ENCODE data around the gene NPAS2. TPM values are rescaled to one million over a fixed set of nuclear protein-coding genes. Genes with fewer than 3 reads are reported as not detected.

NPAS2 gene
- total RNA-seq, 1 experiment from 2014 or later: 20.4 TPM

DNA sequence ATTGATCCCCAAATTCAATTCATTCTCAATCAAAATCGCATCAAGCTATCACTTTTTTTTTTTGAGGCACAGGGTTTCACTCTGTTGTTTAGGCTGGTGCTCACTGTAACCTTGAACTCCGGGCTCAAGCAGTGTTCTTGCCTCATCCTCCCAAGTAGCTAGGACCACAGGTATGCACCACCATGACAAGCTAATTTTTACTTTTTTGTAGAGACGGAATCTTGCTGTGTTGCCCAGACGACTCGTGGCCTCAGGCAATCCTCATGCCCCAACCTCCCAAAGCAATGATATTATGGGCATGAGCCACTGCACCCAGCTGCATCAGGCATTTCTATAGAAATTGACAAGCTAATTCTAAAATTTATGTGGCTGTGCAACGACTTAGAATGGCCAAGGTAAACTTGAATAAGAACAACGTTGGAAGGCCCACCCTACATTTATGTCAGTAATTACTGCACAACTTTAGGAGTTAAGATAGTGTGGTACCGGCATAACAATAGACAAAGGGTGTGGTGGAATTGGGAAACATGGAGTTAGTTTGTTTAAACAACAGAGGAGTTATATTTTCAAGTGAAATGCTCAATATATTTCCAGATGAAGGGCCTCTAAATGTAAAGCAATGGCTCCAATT lies 78.2 kb downstream of the NPAS2 start:
- no peak overlapping the region for H3K4me2 ChIP-seq (ENCODE audit: low read length)
- H3K9ac ChIP-seq (ENCODE audit: low read length): no peak overlapping the region
- H3K79me2 ChIP-seq (ENCODE audit: insufficient read depth, low read length): no peaks in the 10 kb centered on the region
- no peak for ATAC-seq
- H3K27me3 ChIP-seq (ENCODE audit: insufficient read depth, low read length): no peaks in the 10 kb centered on the region
- TF ChIP-seq ELF1 (IDR thresholded peaks at IDR 0.05; ENCODE audit: borderline replicate concordance, low read depth): no peak
- no peaks in the 10 kb centered on the region for H4K20me1 ChIP-seq (ENCODE audit: insufficient read depth)
- H2AFZ ChIP-seq (ENCODE audit: low read depth, low read length, poor library complexity, severe bottlenecking): no peak overlapping the region
- H3K27ac ChIP-seq (ENCODE audit: low read depth, low read length): no peak overlapping the region
- no TSS peak for BruUV-seq (replicated peaks)
- no peaks in the 10 kb centered on the region; a peak in 1 of 4 replicates for H3K36me3 ChIP-seq (ENCODE audit: control insufficient read depth in 1 of 2, insufficient read depth in 2 of 2, low read length in 2 of 2)
- no peak overlapping the region for H3K4me3 ChIP-seq (replicated peaks in 1 of 2; ENCODE audit: low read depth in 1 of 2, low read length in 2 of 2)
- intact Hi-C loops (cut with micrococcal nuclease): no loop called here
- DNase-seq (ENCODE audit: low read depth, low spot score): no peak
- no peaks in the 10 kb centered on the region for H3K9me3 ChIP-seq (ENCODE audit: control insufficient read depth in 1 of 2, insufficient read depth in 1 of 2, low read depth in 1 of 2, low read length in 2 of 2)
- ChIA-PET RAD21 (ENCODE audit: low non-redundant PET in 1 of 2, low total read pairs in 2 of 2, uncharacterized antibody in 2 of 2, unreplicated experiment in 2 of 2) (no interaction called here), CTCF (no interaction called here), POLR2A (no interaction called here)
- H3K9me2 ChIP-seq (ENCODE audit: insufficient read depth): no peaks in the 10 kb centered on the region
- peaks cover 52 to 61% of the 10 kb centered on the region in 2 experiments for H3K4me1 ChIP-seq (ENCODE audit: control insufficient read depth in 1 of 2, insufficient read depth in 2 of 2, low read length in 2 of 2)

- TF ChIP-seq CEBPB (IDR thresholded peaks at IDR 0.05; ENCODE audit: low read depth): no peak
- Histone ChIP-seq H3K9me2 (ENCODE audit: insufficient read depth) (no peaks in the 10 kb centered on the region), H3K9me3 (ENCODE audit: control insufficient read depth in 1 of 2, insufficient read depth in 1 of 2, low read depth in 1 of 2, low read length in 2 of 2) (no peaks in the 10 kb centered on the region), H3K4me2 (ENCODE audit: low read length) (no peak overlapping the region), H3K4me3 (replicated peaks in 1 of 2; ENCODE audit: low read depth in 1 of 2, low read length in 2 of 2) (no peak overlapping the region), H3K79me2 (ENCODE audit: insufficient read depth, low read length) (no peaks in the 10 kb centered on the region), H3K36me3 (ENCODE audit: control insufficient read depth in 1 of 2, insufficient read depth in 2 of 2, low read length in 2 of 2) (no peaks in the 10 kb centered on the region; a peak in 1 of 4 replicates), H4K20me1 (ENCODE audit: insufficient read depth) (no peaks in the 10 kb centered on the region), H3K27ac (ENCODE audit: low read depth, low read length) (no peak overlapping the region), H2AFZ (ENCODE audit: low read depth, low read length, poor library complexity, severe bottlenecking) (no peak overlapping the region), H3K4me1 (ENCODE audit: control insufficient read depth in 1 of 2, insufficient read depth in 2 of 2, low read length in 2 of 2) (peaks cover 48 to 56% of the 10 kb centered on the region in 2 experiments), H3K27me3 (ENCODE audit: insufficient read depth, low read length) (no peaks in the 10 kb centered on the region), H3K9ac (ENCODE audit: low read length) (no peak overlapping the region)
- intact Hi-C loops (cut with micrococcal nuclease): loop anchor here (5.0 kb wide), 1 partner anchor 83 kb away; no protein-coding TSS in a partner anchor
- BruUV-seq (replicated peaks): no TSS peak
- no peak for DNase-seq (ENCODE audit: low read depth, low spot score)
- ChIA-PET POLR2A (no interaction called here), RAD21 (ENCODE audit: low non-redundant PET in 1 of 2, low total read pairs in 2 of 2, uncharacterized antibody in 2 of 2, unreplicated experiment in 2 of 2) (no interaction called here), CTCF (no interaction called here)
- ATAC-seq: no peak
These were observed 80.3 kb downstream of the NPAS2 start for GRCh38 chr2:100900156-100900795.

All from HCT116 (cell line).